HG02885 (cell line): Measurements from ENCODE around the gene SMYD5.

ENCODE experiments used
- ATAC-seq: cut with Tn5 transposase; IDR thresholded peaks from one replicate; pipeline ENCODE4 v1.9.1; 2021; ENCODE audit warnings: mild to moderate bottlenecking; ENCODE audit not compliant: unreplicated experiment, poor library complexity

Gene SMYD5

DNA sequence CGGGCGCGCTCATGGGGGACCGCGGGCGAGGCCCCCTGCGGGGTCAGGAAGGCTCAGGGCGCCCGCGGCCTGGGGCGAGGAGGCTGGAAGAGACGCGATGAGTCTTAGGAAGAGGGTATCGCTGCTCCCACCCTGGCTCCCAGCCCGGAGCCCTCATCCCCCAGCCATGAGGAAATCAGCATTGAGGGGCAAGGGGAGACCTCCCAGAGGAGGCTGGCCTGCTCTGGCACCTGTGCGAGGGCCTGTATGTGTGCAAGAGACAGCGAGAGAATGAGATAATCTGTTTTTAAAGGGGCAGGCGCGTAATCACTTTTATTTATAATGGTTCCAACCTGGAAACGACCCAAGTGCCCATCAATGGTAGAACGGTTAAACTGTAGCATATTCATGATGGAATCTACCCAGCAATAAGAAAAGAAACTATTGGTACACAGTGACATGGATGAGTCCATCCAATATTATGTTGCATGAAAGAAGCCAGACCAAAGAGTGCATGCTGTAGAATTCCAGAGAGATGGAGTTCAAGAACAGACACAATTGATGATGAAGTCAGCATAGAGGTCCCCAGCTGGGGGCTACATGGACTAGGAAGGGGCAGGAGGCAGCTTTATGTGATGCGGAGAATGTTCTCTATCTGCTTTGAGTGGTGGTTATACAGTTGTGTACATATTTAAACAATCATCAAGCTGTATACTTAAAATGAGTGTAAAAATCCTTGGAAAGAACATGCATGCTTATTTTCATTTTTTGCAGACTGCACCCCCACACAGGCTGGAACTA lies 55.8 kb downstream of the SMYD5 start:
- ATAC-seq, result no peak

DNA sequence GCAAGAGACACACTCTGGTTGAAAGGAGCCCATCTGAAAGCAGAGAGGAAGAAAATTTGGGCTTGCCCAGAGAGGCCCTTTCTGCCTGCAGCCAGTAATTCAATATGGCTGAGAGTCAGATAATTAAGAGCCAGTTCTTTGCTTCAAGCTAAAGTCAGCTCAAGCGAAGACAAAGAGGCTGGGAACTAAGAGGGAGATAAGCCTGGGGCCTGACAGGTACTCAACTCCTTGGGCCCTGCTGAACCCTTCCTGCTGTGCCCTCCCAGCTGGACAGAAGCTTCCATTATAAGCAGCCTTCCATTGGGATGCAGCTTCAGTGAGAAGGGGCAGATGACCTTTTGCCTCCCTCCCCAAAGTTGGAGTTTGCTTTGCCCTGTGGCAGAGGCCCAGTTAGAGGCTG lies 58.2 kb downstream of the SMYD5 start:
- no peak for ATAC-seq
